H7 (cell line): Measurements from ENCODE around the gene FBXO5. TPM values are rescaled to one million over a fixed set of nuclear protein-coding genes. Genes with fewer than 3 reads are reported as not detected.
"Not testable (repeated sequence)": the region's sequence is repeated elsewhere in the genome, so short reads cannot be mapped to it uniquely, and the experiment has no call there.

ENCODE experiments used
- DNase-seq: peaks from one replicate; pipeline ENCODE4 v3.0.0; 2012
- H3K27me3 ChIP-seq: 2 replicates; pipeline ENCODE4 v1.6.0; 2011; ENCODE audit warnings: mild to moderate bottlenecking, low read length; ENCODE audit not compliant: control insufficient read depth, insufficient read depth
- H3K36me3 ChIP-seq: replicated peaks from 2 replicates; pipeline ENCODE4 v1.5.1; 2011; ENCODE audit warnings: low read length; ENCODE audit not compliant: control insufficient read depth, insufficient read depth
- H3K4me3 ChIP-seq: 2 replicates; pipeline ENCODE4 v1.5.1; 2011; ENCODE audit warnings: low read depth, mild to moderate bottlenecking, control low read depth, low read length, moderate library complexity; ENCODE audit not compliant: insufficient read depth
- total RNA-seq: library from RNA; depleted of rRNA; stranded (reverse); fragments of >200 nt; shearing (Covaris generic); gene quantifications from 2 replicates; pipeline ENCODE4 v1.2.3, GENCODE V29; 2014

Gene FBXO5
- total RNA-seq, 1 experiment from 2014 or later: 52.1 TPM

DNA sequence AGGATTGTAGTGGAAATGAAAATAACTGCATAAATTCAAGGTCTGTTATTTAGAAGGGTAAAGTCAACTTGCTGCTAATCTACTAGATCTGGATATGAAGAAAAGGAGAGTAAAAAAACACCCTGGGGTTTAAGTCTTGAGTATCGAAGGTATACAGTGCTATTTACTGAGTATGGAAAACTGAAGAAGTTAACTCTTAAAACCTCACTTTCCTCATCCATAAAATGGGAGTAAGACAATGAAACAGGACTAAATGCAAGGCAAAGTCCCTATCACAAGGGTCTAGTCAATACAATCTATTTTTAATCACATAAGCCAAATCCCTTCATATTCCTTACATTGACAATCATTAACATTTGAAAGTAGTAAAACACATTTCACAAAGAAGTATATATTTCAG is 2.2 kb downstream of the FBXO5 start:
- peaks cover 6% of the 10 kb centered on the region; the same call in 1 of the 2 replicates for H3K36me3 ChIP-seq
- peak overlapping the region; percentile 96 for H3K4me3 ChIP-seq
- no peak for DNase-seq
- H3K27me3 ChIP-seq: no peaks in the 10 kb centered on the region

DNA sequence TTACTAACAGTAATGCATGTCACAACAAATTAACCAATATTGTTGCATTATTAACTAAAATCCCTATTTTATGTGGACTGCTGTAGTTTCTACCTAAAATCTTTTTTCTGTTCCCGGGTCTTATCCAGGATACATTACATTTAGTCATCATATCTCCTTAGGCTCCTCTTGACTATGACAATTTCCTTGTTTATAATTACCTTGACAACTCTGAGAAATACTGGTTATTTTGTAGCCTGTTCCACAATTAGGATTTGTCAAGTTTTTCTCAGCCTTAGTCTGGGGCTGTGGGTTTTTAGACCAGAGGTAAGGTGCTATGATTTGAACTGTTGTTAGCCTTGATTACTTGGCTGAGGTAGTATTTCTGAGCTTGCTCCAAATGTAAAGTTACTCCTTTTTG is 3.7 kb downstream of the FBXO5 start:
- Histone ChIP-seq H3K4me3 (no peak overlapping the region), H3K36me3 (peaks cover 14% of the 10 kb centered on the region), H3K27me3 (no peaks in the 10 kb centered on the region)
- DNase-seq: no peak

DNA sequence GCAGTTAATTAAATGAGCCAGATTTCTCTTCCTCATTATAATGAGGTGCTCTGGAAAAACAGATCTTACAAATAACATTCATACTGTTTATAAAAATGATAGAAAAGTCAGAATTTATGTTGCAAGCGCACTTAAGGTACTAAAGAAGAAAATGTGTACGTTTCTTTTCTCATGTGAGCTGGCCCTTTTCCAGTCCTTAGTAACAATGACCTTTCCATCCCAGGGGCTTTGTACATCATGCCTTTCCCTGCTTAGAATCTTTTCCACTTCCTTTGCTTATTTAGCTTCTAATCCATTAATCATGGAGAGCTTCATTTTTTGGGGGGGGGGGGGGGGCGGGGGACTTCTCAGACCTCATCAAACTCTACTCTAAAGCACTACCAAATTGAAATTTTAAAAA is 4.8 kb downstream of the FBXO5 start:
- no peak overlapping the region for H3K4me3 ChIP-seq
- peaks cover 19% of the 10 kb centered on the region for H3K36me3 ChIP-seq
- H3K27me3 ChIP-seq: no peaks in the 10 kb centered on the region
- no peak for DNase-seq

DNA sequence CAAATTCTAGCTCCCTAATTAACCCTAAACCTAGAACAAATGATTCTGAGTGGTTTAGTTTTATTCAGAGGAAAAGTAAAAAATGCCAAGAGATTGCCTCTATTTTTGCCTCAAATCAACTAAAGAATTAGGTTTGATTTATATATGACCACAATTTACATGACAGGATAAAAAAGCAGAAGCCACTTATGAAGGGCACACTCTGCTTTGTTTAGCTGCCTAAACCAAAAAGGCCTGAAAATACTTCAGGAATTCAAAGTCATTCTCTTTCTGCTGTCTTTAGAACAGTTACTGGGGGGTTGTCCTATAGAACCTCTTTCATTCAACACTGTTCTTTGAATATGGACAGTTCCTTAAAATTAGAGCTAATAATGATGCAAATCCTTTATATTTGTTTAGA is 5.3 kb downstream of the FBXO5 start:
- Histone ChIP-seq H3K36me3 (peaks cover 21% of the 10 kb centered on the region), H3K4me3 (no peak overlapping the region)
- no peak for DNase-seq

DNA sequence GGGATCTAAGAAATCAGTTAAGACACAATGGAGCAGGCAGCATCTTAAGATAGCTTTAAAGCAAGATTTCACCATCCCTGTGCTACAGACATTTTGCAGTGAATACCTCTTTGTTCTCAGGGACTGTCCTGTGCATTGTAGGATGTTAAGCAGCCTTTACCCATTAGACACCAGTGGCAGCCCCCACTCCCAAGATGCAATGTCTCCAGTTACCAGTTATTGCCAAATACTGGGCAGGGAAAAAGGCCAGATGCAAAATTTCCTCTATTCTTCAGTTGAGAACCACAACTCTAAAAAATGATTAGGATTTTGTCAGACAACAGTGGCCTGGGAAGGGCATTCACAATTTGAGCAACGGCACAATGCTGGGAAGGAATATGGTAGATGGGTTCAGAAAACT is 6.1 kb downstream of the FBXO5 start:
- Histone ChIP-seq H3K36me3 (peaks cover 24% of the 10 kb centered on the region), H3K27me3 (no peaks in the 10 kb centered on the region), H3K4me3 (no peak overlapping the region)
- DNase-seq: no peak

More for the DNA sequence above, 5.3 kb downstream of the FBXO5 start:
- no peaks in the 10 kb centered on the region for H3K27me3 ChIP-seq

DNA sequence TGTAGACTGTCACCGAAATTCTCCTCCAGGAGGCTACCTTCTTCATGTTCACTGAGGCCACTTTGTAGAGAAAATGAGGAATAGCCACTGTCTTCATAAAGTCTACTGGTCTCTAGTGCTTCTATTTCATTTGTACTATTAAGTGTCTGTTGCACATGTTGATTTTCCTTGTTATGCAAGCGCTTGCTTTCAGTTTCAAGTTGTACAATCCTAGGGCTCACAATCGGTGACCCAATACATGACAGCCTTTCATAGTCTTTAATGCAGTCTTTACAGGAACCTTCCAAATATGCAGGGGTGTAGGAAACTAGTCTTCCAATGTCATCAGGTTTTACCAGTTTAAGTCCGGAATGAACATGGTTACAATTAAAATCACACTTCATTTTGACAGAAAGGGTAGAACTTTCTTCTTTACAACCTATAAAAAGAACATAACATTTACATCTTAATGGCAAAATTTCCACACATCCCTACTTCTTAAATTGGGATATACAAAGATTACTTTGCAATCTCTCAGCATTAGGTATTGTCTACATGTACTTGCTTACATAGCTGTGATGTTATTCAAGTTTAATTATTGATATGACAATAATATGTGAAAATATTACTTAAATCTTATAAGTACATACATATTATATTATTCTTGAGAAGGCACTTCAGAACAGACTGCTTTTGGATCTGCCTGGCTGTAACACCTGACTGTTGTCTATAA is 7.5 kb downstream of the FBXO5 start:
- no peak for DNase-seq
- Histone ChIP-seq H3K36me3 (peaks cover 30% of the 10 kb centered on the region), H3K27me3 (no peaks in the 10 kb centered on the region), H3K4me3 (no peak overlapping the region)

DNA sequence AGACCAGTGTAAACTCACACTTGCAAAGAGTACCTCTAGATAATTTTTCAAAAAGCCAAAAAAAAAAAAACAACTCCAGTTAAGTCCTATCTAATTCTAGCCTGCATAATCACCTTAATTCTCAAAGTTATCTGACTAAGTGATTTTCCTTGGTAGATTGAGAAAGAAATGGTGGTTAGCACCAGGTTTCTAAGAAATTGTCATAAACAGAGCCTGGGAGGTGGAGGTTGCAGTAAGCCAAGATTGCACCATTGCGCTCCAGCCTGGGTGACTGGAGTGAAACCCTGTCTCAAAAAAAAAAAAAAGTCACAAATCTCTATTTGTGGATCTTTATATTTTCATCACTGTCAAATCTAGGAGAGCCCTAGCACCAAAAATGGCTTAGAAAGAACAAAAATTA is 8.9 kb downstream of the FBXO5 start:
- Histone ChIP-seq H3K4me3 (no peak overlapping the region), H3K27me3 (no peaks in the 10 kb centered on the region), H3K36me3 (peaks cover 30% of the 10 kb centered on the region)
- DNase-seq: no peak

DNA sequence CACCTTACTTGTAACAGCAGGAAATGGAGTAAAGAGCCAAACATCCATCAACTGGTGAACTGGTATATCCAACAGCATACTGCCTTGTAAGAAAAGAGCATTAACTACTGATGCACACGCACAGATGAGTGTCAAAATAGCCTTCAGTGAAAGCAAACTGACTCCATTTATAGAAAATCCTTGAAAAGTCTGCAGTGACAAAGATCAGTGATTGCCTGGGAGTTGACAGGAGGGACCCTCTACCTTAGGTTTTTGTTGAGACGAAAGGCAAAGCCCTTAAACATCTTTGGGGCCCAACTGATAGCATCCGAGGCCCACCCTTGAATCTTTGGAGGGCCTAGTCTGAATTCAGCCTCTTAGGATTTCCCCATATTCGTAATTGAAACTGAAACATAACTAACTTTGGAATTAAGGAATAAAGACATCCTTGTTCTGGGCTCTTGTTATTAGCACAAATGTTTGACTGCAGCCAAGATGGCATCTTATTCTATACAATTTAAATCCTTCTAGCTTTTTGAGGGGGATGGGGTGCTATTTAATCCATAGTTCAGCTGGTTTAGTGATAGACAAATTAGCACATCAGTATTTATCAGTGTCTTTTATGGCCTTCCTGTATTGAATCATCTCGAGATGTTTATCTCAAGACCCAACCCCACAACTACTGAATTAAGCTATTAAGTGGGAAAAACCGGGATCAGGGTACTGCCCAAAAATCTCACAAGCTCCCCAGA is 13.0 kb downstream of the FBXO5 start:
- no peak for DNase-seq
- peaks cover 21% of the 10 kb centered on the region for H3K36me3 ChIP-seq
- no peak overlapping the region for H3K4me3 ChIP-seq
- no peaks in the 10 kb centered on the region for H3K27me3 ChIP-seq

DNA sequence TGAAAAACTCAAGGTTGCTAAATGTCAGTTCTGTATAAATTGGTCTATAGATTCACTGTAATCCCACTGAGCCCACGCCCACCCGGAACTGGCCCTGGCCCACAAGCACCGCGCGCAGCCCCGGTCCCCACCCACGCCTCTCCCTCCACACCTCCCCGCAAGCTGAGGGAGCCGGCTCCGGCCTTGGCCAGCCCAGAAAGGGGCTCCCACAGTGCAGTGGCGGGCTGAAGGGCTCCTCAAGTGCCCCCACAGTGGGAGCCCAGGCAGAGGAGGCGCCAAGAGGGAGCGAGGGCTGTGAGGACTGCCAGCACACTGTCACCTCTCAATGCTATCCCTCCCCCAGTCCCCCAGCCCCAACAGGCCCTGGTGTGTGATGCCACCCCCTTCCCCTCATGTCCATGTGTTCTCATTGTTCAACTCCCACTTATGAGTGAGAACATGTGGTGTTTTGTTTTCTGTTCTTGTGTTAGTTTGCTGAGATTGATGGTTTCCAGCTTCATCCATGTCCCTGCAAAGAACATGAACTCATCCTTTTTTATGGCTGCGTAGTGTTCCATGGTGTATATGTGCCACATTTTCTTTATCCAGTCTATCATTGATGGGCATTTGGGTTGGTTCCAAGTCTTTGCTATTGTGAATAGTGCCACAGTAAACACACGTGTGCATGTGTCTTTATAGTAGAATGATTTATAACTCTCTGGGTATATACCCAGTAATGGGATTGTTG is 16.5 kb downstream of the FBXO5 start:
- not testable (repeated sequence) for H3K36me3 ChIP-seq, H3K27me3 ChIP-seq, H3K4me3 ChIP-seq, DNase-seq

DNA sequence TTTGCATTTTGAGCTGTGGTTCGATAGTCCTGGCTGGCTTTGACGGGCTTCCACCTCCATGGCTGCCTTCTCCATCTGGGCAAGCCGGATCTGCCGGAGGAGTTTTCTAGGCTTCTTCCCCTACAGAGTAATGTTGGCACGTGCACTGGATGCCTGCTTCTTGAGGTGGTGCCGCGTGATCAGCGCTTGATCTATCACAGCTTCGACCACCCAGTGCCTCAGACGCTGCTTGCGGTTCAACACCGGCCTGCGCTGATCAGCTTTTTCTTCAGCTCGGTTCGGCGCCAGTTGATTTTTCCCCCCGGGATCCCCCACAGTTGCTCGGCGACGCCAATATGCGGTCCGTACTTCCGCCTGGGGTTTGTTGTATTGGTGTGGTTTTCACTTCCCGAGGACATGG is 23.5 kb downstream of the FBXO5 start:
- H3K4me3 ChIP-seq: no peak overlapping the region
- no peaks in the 10 kb centered on the region for H3K36me3 ChIP-seq
- no peak for DNase-seq
- no peaks in the 10 kb centered on the region for H3K27me3 ChIP-seq

DNA sequence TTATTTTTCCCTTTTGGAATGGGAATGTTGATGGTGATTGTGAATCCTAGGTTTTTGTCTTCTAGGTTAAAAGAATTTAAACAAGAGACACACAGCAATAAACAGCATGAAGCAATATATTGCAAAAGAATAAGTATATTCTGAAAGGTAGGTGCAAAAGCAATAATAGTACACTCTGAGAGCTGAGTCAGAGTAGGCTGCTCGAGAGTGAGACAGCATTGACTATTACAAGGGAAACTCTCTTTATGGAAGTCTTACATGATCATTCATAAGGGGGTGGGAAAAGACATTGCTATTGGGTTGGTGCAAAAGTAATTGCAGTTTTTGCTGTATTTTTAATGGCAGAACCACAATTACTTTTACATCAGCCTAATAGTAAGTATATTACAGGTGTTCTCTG is 25.0 kb downstream of the FBXO5 start:
- DNase-seq: no peak
- no peak overlapping the region for H3K4me3 ChIP-seq
- H3K27me3 ChIP-seq: no peaks in the 10 kb centered on the region
- no peaks in the 10 kb centered on the region for H3K36me3 ChIP-seq

DNA sequence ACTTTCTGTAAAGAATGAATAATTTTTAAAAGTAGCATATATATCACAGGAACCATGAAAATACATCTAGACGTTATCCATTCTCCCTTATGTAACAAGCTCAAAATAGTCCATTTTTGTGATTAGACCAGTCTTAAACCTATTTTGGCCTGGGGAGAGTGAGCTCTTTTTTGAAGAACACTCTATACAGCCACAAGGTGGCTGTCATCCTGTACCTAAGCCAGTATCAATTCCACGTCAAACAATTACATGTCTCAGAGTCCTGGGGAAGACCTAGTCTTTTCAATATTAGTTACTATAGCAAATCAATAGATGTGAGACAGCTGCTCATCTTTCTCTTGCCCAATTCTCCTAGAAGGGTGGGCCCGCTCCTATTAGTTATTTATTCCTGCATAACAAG is 28.4 kb downstream of the FBXO5 start:
- DNase-seq: no peak
- Histone ChIP-seq H3K4me3 (no peak overlapping the region), H3K36me3 (no peaks in the 10 kb centered on the region), H3K27me3 (no peaks in the 10 kb centered on the region)

DNA sequence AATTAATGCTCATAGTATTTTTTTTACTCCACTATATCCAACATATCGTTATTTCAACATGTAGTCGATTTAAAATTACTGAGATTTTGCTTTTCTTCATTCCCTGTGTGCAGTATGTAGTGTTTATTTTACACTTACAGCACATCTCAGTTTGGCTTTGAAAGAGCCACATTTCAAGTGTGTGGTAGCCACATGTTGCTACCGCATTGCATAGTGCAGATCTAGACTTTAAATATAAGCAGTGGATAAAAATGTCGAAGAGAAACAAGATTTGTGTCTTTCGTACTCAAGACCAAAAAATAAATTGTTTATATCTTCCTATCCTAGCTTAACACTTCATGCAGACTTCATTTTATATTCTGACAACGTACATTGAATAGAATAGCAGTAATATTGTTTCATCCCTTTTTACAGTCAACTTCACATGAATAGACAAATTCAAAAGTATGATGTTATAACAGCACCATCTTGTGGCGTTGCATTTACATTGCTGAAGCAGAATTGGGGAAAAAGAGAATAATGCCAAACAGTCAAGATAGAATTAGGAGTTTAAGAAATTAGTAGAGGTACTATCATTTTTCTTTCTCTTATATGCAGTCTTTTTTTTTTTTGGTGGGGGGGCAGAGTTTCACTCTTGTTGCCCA is 29.9 kb downstream of the FBXO5 start:
- Histone ChIP-seq H3K36me3 (no peaks in the 10 kb centered on the region), H3K27me3 (no peaks in the 10 kb centered on the region), H3K4me3 (no peak overlapping the region)
- no peak for DNase-seq

DNA sequence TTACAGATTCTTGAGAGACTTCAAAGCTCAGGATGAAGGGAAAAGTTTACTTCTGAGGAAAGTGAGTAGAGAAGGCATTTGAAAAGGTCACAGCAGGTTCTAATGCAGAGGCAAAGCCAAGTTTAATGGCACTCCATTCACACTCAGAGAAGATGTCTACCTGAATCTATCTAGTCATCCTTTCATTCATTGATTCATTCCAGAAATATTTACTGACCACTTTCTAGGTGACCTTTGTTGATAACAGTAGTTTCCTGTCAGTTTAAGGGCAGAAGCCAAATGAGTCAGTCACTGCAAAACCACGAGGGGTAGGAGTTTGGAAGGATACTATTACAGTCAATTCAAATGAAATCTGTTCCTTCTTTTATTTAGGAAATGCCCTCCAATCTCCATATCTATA is 30.8 kb downstream of the FBXO5 start:
- DNase-seq: no peak
- no peak overlapping the region for H3K4me3 ChIP-seq
- H3K36me3 ChIP-seq: no peaks in the 10 kb centered on the region
- no peaks in the 10 kb centered on the region for H3K27me3 ChIP-seq
